K562 (cell line): ENCODE data around the gene CD40LG. TPM values are rescaled to one million over a fixed set of nuclear protein-coding genes. Genes with fewer than 3 reads are reported as not detected.

Source experiments
- ARID3A ChIP-seq: IDR thresholded peaks from 2 replicates; pipeline ENCODE4 v1.6.1; 2012; ENCODE audit warnings: low read depth, low read length, improper control_type of control experiment, borderline replicate concordance
- PHF21A ChIP-seq: fragments of 450-650 bp; IDR thresholded peaks from 2 replicates; pipeline ENCODE4 v1.6.1; 2017; ENCODE audit warnings: low read depth, borderline replicate concordance
- PTBP1 ChIP-seq: fragments of 200-400 bp; formaldehyde crosslinking; IDR thresholded peaks from 2 replicates; pipeline ENCODE4 v1.6.1; 2017; ENCODE audit warnings: low read depth, low read length
- RNF219 ChIP-seq: fragments of 250-450 bp; sonication (Bioruptor Pico); IDR thresholded peaks from 2 replicates; pipeline ENCODE4 v1.5.0; 2022; ENCODE audit warnings: mild to moderate bottlenecking
- ZC3H4 ChIP-seq: sonication (generic); formaldehyde crosslinking; IDR thresholded peaks from 2 replicates; pipeline ENCODE4 v1.9.0; 2021; ENCODE audit warnings: missing genetic modification reagents, borderline replicate concordance
- ZNF79 ChIP-seq: fragments of 250-450 bp; sonication (Bioruptor Pico); IDR thresholded peaks from 2 replicates; pipeline ENCODE4 v1.4.0; 2020; ENCODE audit warnings: low read depth, mild to moderate bottlenecking, moderate library complexity
- polyA plus RNA-seq, 8 experiments: library from polyadenylated mRNA; depleted of rRNA in 4 of 8; stranded (reverse) in 5 of 8; unstranded in 3 of 8; fragments of >200 nt; fragmentation: Nextera tagmentation in 2 of 8; fragmentation: Illumina TruSeq in 1 of 8; extraction: Ambion mirVana in 2 of 8; extraction: Trizol in 1 of 8; gene quantifications; 2 replicates each; pipeline versions ENCODE4 v1.2.1 to v1.2.3, GENCODE V29; 2011 to 2014; ENCODE audit warnings: inconsistent platforms in 1 of 8, missing spikeins in 1 of 8
- total RNA-seq, 7 experiments: library from RNA; depleted of rRNA in 6 of 7; stranded (reverse); fragments of >200 nt in 6 of 7; fragmentation: Illumina TruSeq in 2 of 7; extraction: Trizol in 2 of 7; gene quantifications; 2 replicates each; pipeline versions ENCODE4 v1.2.1 to v1.2.3, GENCODE V29; 2011 to 2021; ENCODE audit warnings: low replicate concordance in 1 of 7
- TF ChIP-seq, protein P1 (sequence below): fragments of 250-450 bp; sonication (Bioruptor Pico); IDR thresholded peaks from 2 replicates; pipeline ENCODE4 v1.4.0; 2020

CD40LG gene
- total and polyA plus RNA-seq, 9 of the 15 experiments (the other 6 are each of a cell fraction or from before 2014, with no cell fraction given): 0.11 TPM; not detected in 8

DNA sequence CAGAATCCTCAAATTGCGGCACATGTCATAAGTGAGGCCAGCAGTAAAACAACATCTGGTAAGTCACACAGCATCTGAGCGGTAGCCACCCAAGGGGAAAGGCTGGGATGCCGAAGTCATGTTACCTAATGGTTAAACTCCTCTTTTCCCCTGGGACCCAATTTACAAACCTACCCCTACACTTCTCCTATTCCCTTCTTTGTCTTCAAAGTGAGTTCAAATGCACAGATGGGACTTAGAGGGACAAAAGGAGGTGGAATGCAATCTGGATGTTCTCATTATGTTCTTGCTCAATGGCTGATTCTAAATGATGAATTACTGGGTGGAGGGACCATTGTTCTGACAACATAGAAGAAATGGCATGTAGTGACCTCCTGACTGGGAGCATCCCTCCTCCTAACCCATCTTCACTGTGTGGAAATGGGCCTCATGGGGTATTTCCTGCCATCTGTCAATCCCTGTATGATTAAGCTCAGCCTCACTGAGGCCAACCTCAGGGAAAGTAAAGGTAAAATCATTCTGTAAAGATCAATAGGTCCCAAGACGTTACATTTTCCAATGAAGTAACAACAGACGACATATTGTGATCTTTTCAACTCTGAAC is 8.5 kb downstream of the CD40LG start (continued):
- TF ChIP-seq ARID3A: no peak
- no peak for TF ChIP-seq ZNF79 (CRISPR knock-in tag)
- no peak for TF ChIP-seq ZC3H4 (CRISPR knock-in tag)
- TF ChIP-seq RNF219 (CRISPR knock-in tag): no peak
- TF ChIP-seq PTBP1: no peak
- TF ChIP-seq PHF21A: no peak
- TF ChIP-seq, protein P1, sequence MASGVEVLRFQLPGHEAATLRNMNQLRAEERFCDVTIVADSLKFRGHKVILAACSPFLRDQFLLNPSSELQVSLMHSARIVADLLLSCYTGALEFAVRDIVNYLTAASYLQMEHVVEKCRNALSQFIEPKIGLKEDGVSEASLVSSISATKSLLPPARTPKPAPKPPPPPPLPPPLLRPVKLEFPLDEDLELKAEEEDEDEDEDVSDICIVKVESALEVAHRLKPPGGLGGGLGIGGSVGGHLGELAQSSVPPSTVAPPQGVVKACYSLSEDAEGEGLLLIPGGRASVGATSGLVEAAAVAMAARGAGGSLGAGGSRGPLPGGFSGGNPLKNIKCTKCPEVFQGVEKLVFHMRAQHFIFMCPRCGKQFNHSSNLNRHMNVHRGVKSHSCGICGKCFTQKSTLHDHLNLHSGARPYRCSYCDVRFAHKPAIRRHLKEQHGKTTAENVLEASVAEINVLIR (CRISPR knock-in tag): no peak
